Spleen (tissue), 11 donors: ENCODE results near the gene TSPAN18. TPM values are rescaled to one million over a fixed set of nuclear protein-coding genes. Genes with fewer than 3 reads are reported as not detected.

Source experiments
- DNase-seq: peaks from one replicate; pipeline ENCODE4 v3.0.0-alpha.2; 2020
- H3K27ac ChIP-seq, 8 donors: fragments of 200-600 bp; sonication (generic) in 7 of 8; 1 replicate in 4 of 8; 2 replicates in 4 of 8; pipeline versions ENCODE4 v1.5.0 to v1.8.0; 2016 to 2021; ENCODE audit warnings: inconsistent platforms in 4 of 8, mild to moderate bottlenecking in 4 of 8, moderate library complexity in 1 of 8
- H3K27me3 ChIP-seq, 7 donors: fragments of 200-600 bp; sonication (generic) in 6 of 7; replicated peaks in 1 of 7; 1 replicate in 4 of 7; 2 replicates in 3 of 7; pipeline versions ENCODE4 v1.5.0 to v1.8.0; 2016 to 2021; ENCODE audit warnings: inconsistent platforms in 3 of 7, mild to moderate bottlenecking in 1 of 7
- H3K36me3 ChIP-seq, 6 donors: fragments of 200-600 bp; sonication (generic) in 5 of 6; 1 replicate in 4 of 6; 2 replicates in 2 of 6; pipeline versions ENCODE4 v1.5.0 to v1.8.0; 2016 to 2021; ENCODE audit warnings: inconsistent platforms in 2 of 6
- H3K4me1 ChIP-seq, 6 donors: fragments of 200-600 bp; sonication (generic) in 5 of 6; 1 replicate in 3 of 6; 2 replicates in 3 of 6; pipeline versions ENCODE4 v1.5.0 to v1.8.0; 2016 to 2021; ENCODE audit warnings: inconsistent platforms in 3 of 6
- H3K4me3 ChIP-seq, 8 donors: fragments of 200-600 bp; sonication (generic) in 7 of 8; 1 replicate in 4 of 8; 2 replicates in 4 of 8; pipeline versions ENCODE4 v1.5.0 to v1.8.0; 2016 to 2021; ENCODE audit warnings: inconsistent platforms in 4 of 8, mild to moderate bottlenecking in 4 of 8, moderate library complexity in 2 of 8
- H3K9me3 ChIP-seq, 8 donors: fragments of 200-600 bp; sonication (generic) in 7 of 8; 1 replicate in 4 of 8; 2 replicates in 4 of 8; pipeline versions ENCODE4 v1.5.0 to v1.8.0; 2016 to 2021; ENCODE audit warnings: inconsistent platforms in 4 of 8
- CTCF ChIP-seq, 11 experiments: fragments of 200-600 bp in 7 of 11; fragments of 450-650 bp in 4 of 11; sonication (generic) in 4 of 11; IDR thresholded peaks in 8 of 11; conservative IDR thresholded peaks in 3 of 11; 1 replicate in 7 of 11; 2 replicates in 4 of 11; pipeline versions ENCODE4 v1.4.0 to v1.8.0; 2016 to 2021; ENCODE audit warnings: antibody characterized with exemption in 11 of 11, inconsistent platforms in 4 of 11, mild to moderate bottlenecking in 1 of 11
- POLR2A ChIP-seq, 3 donors: fragments of 450-650 bp; IDR thresholded peaks; one replicate each; pipeline ENCODE4 v1.5.1; 2017; ENCODE audit warnings: antibody characterized with exemption in 3 of 3, mild to moderate bottlenecking in 1 of 3
- POLR2AphosphoS5 ChIP-seq, 3 donors: sonication (generic); formaldehyde crosslinking; IDR thresholded peaks; one replicate each; pipeline ENCODE4 v1.5.1; 2017; ENCODE audit warnings: antibody characterized with exemption in 3 of 3
- WGBS, 5 donors: extraction: QIAGEN DNeasy Blood & Tissue Kit in 3 of 5; methylation state at CpG; one replicate each; pipeline versions ENCODE4 v1.1.5 to v1.1.7; 2013 to 2018; 5-methylcytosine and 5-hydroxymethylcytosine counted together
- intact Hi-C: fragments of 100-400 bp; cut with DNase I; formaldehyde crosslinking; loops from one replicate; pipeline ENCODE4 v1.15.0; 2023; ENCODE audit warnings: low total_unique reads
- polyA plus RNA-seq, 3 donors: library from polyadenylated mRNA; stranded (reverse); fragments of 200-250 nt; gene quantifications; one replicate each; pipeline ENCODE4 v1.2.1, GENCODE V29; 2013
- total RNA-seq, 7 donors: library from RNA; depleted of rRNA in 3 of 7; stranded (reverse); fragments of >200 nt in 3 of 7; fragmentation: NEBNext Ultra II Directional in 4 of 7; extraction: Animal tissue kit (Norgen Biotek cat#: 25700) in 4 of 7; gene quantifications; one replicate each; pipeline versions ENCODE4 v1.1.0 to v1.2.1, GENCODE V29; 2016 to 2021
- donor health status: healthy with polysubstance abuse.
- donor health status: DM: no; HTN: no; CAD: no; lungs with moderate emphysema.
- donor health status: DM: no; HTN: no; CAD: no.
- donor health status: Bipolar disorder and iron deficiency.
- donor health status: healthy.
- donor health status: DM: no; HTN: no; CAD: no.
- donor health status: DM: yes; HTN: yes; CAD: no.

TSPAN18 gene
- total and polyA plus RNA-seq, 10 donors = 2.1 to 47.5 (median 21.3) TPM

GRCh38 chr11:44716256-44716655 lies 10.5 kb upstream of the TSPAN18 start:
- WGBS, 5 donors = 74 to 91% (median 89%) methylated on average over 6 of the region's 6 CpGs
- no peak for TF ChIP-seq CTCF (IDR thresholded peaks at IDR 0.05 in 8 of 11, conservative IDR thresholded peaks at IDR 0.05 in 3 of 11)
- TF ChIP-seq POLR2A (IDR thresholded peaks at IDR 0.05) = no peak
- TF ChIP-seq POLR2AphosphoS5 (IDR thresholded peaks at IDR 0.05) = no peak
- peaks cover 0 to 4% (median 0%) of the 10 kb centered on the region in 7 donors for H3K27me3 ChIP-seq
- intact Hi-C loops = no loop called here
- no peaks in the 10 kb centered on the region for H3K4me1 ChIP-seq
- H3K4me3 ChIP-seq = no peak overlapping the region
- H3K36me3 ChIP-seq = no peaks in the 10 kb centered on the region
- peak; percentile 32 for DNase-seq
- H3K9me3 ChIP-seq = no peaks in the 10 kb centered on the region
- H3K27ac ChIP-seq = no peak overlapping the region

- Histone ChIP-seq H3K27me3 (peaks cover 0 to 4% (median 0%) of the 10 kb centered on the region in 7 donors), H3K36me3 (no peaks in the 10 kb centered on the region), H3K4me1 (no peaks in the 10 kb centered on the region), H3K27ac (no peak overlapping the region), H3K9me3 (no peaks in the 10 kb centered on the region), H3K4me3 (no peak overlapping the region)
- TF ChIP-seq POLR2AphosphoS5 (IDR thresholded peaks at IDR 0.05) (no peak), POLR2A (IDR thresholded peaks at IDR 0.05) (no peak), CTCF (IDR thresholded peaks at IDR 0.05 in 8 of 11, conservative IDR thresholded peaks at IDR 0.05 in 3 of 11) (no peak)
- intact Hi-C loops = no loop called here
- 80 to 85% (median 84%) methylated on average over 5 of the region's 5 CpGs for WGBS, 5 donors
- no peak for DNase-seq
Measured at GRCh38 chr11:44718057-44718456, 8.7 kb upstream of the TSPAN18 start.

GRCh38 chr11:44718612-44719390 lies 8.0 kb upstream of the TSPAN18 start:
- no peak overlapping the region for H3K4me3 ChIP-seq
- H3K27ac ChIP-seq = no peak overlapping the region
- TF ChIP-seq CTCF (IDR thresholded peaks at IDR 0.05 in 8 of 11, conservative IDR thresholded peaks at IDR 0.05 in 3 of 11) (no peak), POLR2A (IDR thresholded peaks at IDR 0.05) (no peak), POLR2AphosphoS5 (IDR thresholded peaks at IDR 0.05) (no peak)
- H3K9me3 ChIP-seq = no peaks in the 10 kb centered on the region
- H3K4me1 ChIP-seq = no peaks in the 10 kb centered on the region
- H3K36me3 ChIP-seq = no peaks in the 10 kb centered on the region
- intact Hi-C loops = no loop called here
- DNase-seq = no peak
- whole genome bisulfite sequencing, 5 donors = 75 to 88% (median 84%) methylated on average over 4 of the region's 4 CpGs
- peaks cover 0 to 3% (median 0%) of the 10 kb centered on the region in 7 donors for H3K27me3 ChIP-seq

GRCh38 chr11:44725016-44725685 lies 1.6 kb upstream of the TSPAN18 start:
- no peak overlapping the region for H3K4me3 ChIP-seq
- WGBS, 5 donors = 56 to 63% (median 58%) methylated on average over 12 of the region's 12 CpGs
- H3K36me3 ChIP-seq = no peaks in the 10 kb centered on the region
- intact Hi-C loops = loop anchor here (5.0 kb wide), 2 partner anchors 167 to 187 kb away; no protein-coding TSS in a partner anchor
- peaks cover 15 to 55% (median 43%) of the 10 kb centered on the region in 6 donors for H3K4me1 ChIP-seq
- no peak for DNase-seq
- TF ChIP-seq CTCF (IDR thresholded peaks at IDR 0.05 in 8 of 11, conservative IDR thresholded peaks at IDR 0.05 in 3 of 11) (no peak), POLR2AphosphoS5 (IDR thresholded peaks at IDR 0.05) (peak in 1 of 3 donors; percentile 37)
- H3K9me3 ChIP-seq = no peaks in the 10 kb centered on the region
- H3K27ac ChIP-seq = peak overlapping the region in 1 of 8 donors; percentile 31
- H3K27me3 ChIP-seq = peaks cover 0 to 42% (median 14%) of the 10 kb centered on the region in 7 donors
